NCI-H748 (cell line): Measurements from ENCODE around the gene ATXN2.
"Not testable (repeated sequence)": the region's sequence is repeated elsewhere in the genome, so short reads cannot be mapped to it uniquely, and the experiment has no call there.

Experiments used
- DNase-seq: peaks from one replicate; lab custom pipeline; 2025; ENCODE audit not compliant: unreplicated experiment; lab: John Stamatoyannopoulos, UW

ATXN2 gene, protein sequence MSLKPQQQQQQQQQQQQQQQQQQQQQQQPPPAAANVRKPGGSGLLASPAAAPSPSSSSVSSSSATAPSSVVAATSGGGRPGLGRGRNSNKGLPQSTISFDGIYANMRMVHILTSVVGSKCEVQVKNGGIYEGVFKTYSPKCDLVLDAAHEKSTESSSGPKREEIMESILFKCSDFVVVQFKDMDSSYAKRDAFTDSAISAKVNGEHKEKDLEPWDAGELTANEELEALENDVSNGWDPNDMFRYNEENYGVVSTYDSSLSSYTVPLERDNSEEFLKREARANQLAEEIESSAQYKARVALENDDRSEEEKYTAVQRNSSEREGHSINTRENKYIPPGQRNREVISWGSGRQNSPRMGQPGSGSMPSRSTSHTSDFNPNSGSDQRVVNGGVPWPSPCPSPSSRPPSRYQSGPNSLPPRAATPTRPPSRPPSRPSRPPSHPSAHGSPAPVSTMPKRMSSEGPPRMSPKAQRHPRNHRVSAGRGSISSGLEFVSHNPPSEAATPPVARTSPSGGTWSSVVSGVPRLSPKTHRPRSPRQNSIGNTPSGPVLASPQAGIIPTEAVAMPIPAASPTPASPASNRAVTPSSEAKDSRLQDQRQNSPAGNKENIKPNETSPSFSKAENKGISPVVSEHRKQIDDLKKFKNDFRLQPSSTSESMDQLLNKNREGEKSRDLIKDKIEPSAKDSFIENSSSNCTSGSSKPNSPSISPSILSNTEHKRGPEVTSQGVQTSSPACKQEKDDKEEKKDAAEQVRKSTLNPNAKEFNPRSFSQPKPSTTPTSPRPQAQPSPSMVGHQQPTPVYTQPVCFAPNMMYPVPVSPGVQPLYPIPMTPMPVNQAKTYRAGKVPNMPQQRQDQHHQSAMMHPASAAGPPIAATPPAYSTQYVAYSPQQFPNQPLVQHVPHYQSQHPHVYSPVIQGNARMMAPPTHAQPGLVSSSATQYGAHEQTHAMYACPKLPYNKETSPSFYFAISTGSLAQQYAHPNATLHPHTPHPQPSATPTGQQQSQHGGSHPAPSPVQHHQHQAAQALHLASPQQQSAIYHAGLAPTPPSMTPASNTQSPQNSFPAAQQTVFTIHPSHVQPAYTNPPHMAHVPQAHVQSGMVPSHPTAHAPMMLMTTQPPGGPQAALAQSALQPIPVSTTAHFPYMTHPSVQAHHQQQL

GRCh38 chr12:111598637-111599452 lies at the start of gene ATXN2:
ATXN2 (minus strand) TSS chr12:111599315; CDS start chr12:111599034, 281 bp downstream.
- peak; percentile 89 for DNase-seq

- no peak for DNase-seq
These were observed 46.3 kb upstream of the ATXN2 start for GRCh38 chr12:111645433-111645832.

GRCh38 chr12:111643427-111643826 lies 44.3 kb upstream of the ATXN2 start:
- DNase-seq, result no peak

- no peak for DNase-seq
These were observed 43.7 kb upstream of the ATXN2 start for GRCh38 chr12:111642681-111643426.

DNA sequence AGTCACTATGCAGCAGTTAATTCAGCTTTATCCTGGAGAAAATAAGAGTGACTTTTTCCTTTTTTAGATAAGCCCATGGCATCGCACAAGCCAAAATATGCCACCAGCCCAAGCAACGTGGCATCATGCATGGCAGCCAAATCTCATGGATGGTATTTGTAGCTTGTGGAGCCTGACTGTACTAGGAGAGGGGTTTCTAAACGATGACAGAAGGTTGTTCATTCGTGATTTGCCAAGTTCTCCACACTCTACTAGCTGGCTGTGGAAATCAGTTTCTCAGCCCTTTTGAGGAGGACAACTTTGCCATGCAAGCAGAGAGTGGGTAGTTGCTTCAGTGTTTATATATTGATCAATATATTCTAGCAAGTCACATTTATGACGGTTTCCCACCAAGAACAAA lies 41.4 kb upstream of the ATXN2 start:
- DNase-seq, result no peak

GRCh38 chr12:111638556-111638955 lies 39.4 kb upstream of the ATXN2 start:
- no peak for DNase-seq

GRCh38 chr12:111636209-111636945 lies 37.3 kb upstream of the ATXN2 start:
- no peak for DNase-seq

GRCh38 chr12:111635524-111635923 lies 36.4 kb upstream of the ATXN2 start:
- no peak for DNase-seq

GRCh38 chr12:111628505-111629260 lies 29.6 kb upstream of the ATXN2 start:
- DNase-seq, result no peak

- DNase-seq, result no peak
These were observed 27.1 kb upstream of the ATXN2 start for GRCh38 chr12:111626230-111626629.

DNA sequence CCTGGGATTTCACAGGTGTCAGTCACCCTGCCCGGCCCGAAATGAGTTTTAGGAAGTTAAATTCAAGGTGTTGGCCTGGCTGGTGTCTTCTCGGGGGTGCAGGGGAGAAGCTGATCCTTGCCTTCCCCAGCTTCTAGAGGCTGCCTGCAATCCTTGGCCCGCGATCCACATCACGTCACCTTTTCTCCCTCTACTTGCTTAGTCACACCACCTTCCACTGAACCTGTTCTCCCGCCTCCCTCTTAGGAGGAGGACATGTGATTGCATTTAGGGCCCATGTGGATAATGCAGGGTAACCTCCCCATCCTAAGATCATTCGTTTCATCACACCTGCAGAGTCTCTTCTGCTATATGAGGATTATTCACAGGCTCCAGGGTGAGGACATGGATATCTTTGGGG lies 25.4 kb upstream of the ATXN2 start:
- DNase-seq, result no peak

DNA sequence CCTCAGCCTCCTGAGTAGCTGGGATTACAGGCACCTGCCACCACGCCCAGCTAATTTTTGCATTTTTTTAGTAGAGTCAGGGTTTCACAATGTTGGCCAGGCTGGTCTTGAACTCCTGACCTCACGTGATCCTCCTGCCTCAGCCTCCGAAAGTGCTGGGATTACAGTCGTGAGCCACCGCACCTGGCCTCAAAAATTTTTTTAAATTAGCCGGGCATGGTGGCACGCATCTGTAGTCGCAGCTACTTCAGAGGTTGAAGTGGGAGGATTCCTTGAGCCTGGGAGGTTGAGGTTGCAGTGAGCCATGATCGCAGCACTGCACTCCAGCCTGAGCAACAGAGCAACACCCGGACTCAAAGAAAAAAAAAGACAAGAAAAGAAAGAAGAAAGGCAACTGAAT lies 18.7 kb upstream of the ATXN2 start:
- DNase-seq, result not testable (repeated sequence)

DNA sequence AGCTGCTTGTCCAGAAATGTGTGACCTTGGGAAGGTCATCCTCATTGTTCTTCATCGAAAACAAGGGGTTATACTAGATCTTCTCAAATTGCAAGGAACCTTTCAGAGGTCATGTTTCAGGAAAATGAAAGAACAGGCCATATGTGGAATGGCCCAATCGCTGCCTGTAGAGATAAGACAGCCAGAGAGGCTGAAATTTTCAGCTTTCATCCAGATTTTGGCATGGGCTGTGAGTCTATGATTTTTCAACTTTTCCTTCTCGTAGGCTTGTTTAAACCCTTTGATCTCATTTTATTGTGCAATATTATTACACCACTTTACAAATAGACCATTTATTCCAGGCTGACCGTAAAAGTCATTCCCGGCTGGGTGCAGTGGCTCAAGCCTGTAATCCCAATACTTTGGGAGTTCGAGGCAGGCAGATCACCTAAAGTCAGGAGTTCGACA lies 17.1 kb upstream of the ATXN2 start:
- no peak for DNase-seq

- no peak for DNase-seq
These were observed 8.1 kb upstream of the ATXN2 start for GRCh38 chr12:111607239-111607638.

GRCh38 chr12:111606767-111607230 lies 7.7 kb upstream of the ATXN2 start:
- no peak for DNase-seq

DNA sequence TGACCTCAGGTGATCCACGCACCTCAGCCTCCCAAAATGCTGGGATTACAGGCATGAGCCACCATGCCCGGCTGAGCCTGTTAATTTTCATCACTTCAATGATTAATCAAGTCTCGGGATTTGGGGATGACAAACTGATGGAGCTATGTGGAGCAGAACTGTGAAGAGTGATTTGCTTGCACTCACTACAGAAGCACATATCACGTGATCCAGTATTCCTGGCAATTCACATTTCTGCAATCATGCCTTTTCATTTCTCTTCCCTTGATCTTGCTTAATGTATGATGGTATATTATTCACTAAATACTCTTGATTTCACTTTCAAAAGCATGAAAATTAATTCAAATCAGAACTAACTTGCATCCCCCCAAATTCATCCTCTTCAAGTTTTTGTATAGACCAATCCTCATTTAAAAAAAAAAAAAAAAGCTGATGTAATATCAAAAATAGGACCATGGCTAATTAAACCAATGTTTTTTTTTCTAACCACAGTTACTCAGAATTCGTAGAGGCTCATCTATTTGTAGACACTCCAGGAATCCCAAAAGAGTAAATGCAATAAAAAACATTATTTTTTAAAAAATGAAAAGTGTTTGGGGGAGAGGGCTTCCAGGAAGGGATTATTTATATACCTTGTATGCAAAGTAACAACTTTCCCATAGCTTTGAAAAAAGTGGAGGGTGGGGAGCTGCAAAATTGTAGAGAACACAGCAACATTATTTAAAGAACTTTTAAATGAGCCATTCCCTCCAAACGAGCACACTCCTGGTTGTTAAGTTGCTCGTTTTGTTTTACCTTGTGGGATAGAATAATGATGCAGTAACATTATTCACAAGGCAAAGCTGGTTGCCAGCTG lies 7.0 kb upstream of the ATXN2 start:
- no peak for DNase-seq

DNA sequence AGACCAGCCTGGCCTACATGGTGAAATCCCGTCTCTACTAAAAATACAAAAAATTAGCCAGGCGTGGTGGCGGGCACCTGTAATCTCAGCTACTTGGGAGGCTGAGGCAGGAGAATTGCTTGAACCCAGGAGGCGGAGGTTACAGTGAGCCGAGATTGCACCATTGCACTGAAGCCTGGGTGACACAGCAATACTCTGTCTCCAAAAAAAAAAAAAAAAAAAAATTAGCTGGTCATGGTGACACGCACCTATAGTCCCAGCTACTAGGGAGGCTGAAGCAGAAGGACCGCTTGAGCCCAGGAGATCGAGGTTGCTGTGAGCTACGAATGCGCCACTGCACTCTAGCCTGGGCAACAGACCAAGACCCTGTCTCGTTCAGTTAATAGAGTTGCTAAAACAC lies 3.7 kb upstream of the ATXN2 start:
- not testable (repeated sequence) for DNase-seq
